OCI-LY7 (cell line): ENCODE results near the gene TIMM23.

ENCODE experiments used
- CTCF ChIP-seq: fragments of 200-600 bp; sonication (generic); conservative IDR thresholded peaks from 2 replicates; pipeline ENCODE4 v1.5.1; 2014; ENCODE audit warnings: mild to moderate bottlenecking, antibody characterized with exemption, low read length, moderate library complexity, mixed read lengths
- EZH2phosphoT487 ChIP-seq: fragments of 200-600 bp; sonication (generic); IDR thresholded peaks from 2 replicates; pipeline ENCODE4 v1.6.1; 2018; ENCODE audit warnings: low read depth, borderline replicate concordance, mild to moderate bottlenecking, mixed run types, antibody characterized with exemption, low read length, moderate library complexity, mixed read lengths

DNA sequence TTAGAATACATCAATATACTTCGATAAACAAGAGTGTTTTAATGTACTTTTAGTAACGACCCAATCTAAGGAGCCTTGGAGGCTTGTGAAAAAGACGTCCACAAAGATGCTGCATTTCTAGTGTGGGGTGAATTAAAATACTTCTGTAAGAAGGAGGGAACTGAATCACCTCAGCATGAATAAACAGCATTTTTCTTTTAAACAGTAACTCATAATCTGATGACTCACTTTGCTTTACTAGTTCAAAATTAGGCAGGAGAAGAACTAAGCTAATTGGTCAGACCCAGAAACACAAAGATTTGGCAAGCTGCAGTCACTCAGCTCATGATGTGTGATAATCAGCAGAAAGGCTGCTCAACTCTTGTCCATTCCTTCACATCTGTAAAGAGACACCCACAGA, 33.9 kb downstream of the TIMM23 start:
- TF ChIP-seq CTCF (no peak), EZH2phosphoT487 (no peak)
